ENCODE results near the gene NTHL1. TPM values are rescaled to one million over a fixed set of nuclear protein-coding genes. Genes with fewer than 3 reads are reported as not detected.

NTHL1 gene
- total RNA-seq, 2 experiments from 2014 or later = 34.5 to 34.8 TPM

- CTCF ChIA-PET = interaction anchor here (0.6 to 2.9 kb wide), 25 partner anchors 10 to 474 kb away, joined by 3 to 22 read pairs (median 4); partner anchors contain the start of genes GFER, NTHL1, PKD1 and RAB26
- POLR2A ChIA-PET = interaction anchor here (0.6 kb wide), 2 partner anchors 130 to 240 kb away, joined by 6 to 7 read pairs; no protein-coding TSS in a partner anchor
Observed at GRCh38 chr16:2023092-2024031, 24.3 kb downstream of the NTHL1 start.

- CTCF ChIA-PET = interaction anchor here (0.5 to 2.4 kb wide), 27 partner anchors 9 to 474 kb away, joined by 3 to 22 read pairs (median 3); partner anchors contain the start of genes GFER, NTHL1, PKD1 and RAB26
- POLR2A ChIA-PET = interaction anchor here (0.5 to 0.6 kb wide), 3 partner anchors 67 to 241 kb away, joined by 4 to 7 read pairs (median 6); no protein-coding TSS in a partner anchor
Observed at GRCh38 chr16:2022723-2023091, 24.9 kb downstream of the NTHL1 start.

- POLR2A ChIA-PET = no interaction called here
- CTCF ChIA-PET = interaction anchor here (0.7 to 2.2 kb wide), 6 partner anchors 16 to 126 kb away, joined by 3 to 12 read pairs (median 4); no protein-coding TSS in a partner anchor
Observed at GRCh38 chr16:2019921-2020831, 27.5 kb downstream of the NTHL1 start.

- CTCF ChIA-PET = interaction anchor here (0.7 to 2.2 kb wide), 4 partner anchors 15 to 121 kb away, joined by 3 to 12 read pairs (median 4); no protein-coding TSS in a partner anchor
- POLR2A ChIA-PET = no interaction called here
Observed at GRCh38 chr16:2019518-2019920, 28.1 kb downstream of the NTHL1 start, which contains the start of gene NPW. TSS of gene NPW (plus strand) at chr16:2019785.

GRCh38 chr16:2016407-2016922 lies 31.2 kb downstream of the NTHL1 start:
- ChIA-PET CTCF (interaction anchor here (0.9 to 1.9 kb wide), 5 partner anchors 13 to 198 kb away, joined by 3 to 14 read pairs (median 3); partner anchors contain the start of genes GFER and PGP), POLR2A (interaction anchor here (0.6 kb wide), 1 partner anchor 124 kb away, joined by 3 read pairs; no protein-coding TSS in a partner anchor)

GRCh38 chr16:2015947-2016208 lies 31.8 kb downstream of the NTHL1 start:
- ChIA-PET CTCF (interaction anchor here (1.3 to 1.9 kb wide), 3 partner anchors 12 to 198 kb away, joined by 3 to 14 read pairs (median 12); partner anchors contain the start of gene PGP), POLR2A (interaction anchor here (0.6 kb wide), 1 partner anchor 125 kb away, joined by 3 read pairs; no protein-coding TSS in a partner anchor)

GRCh38 chr16:2015117-2015946 lies 32.3 kb downstream of the NTHL1 start:
- ChIA-PET POLR2A (interaction anchor here (0.7 kb wide), 1 partner anchor 30 kb away, joined by 3 read pairs; no protein-coding TSS in a partner anchor), CTCF (interaction anchor here (1.1 to 1.3 kb wide), 2 partner anchors 125 to 199 kb away, joined by 3 to 6 read pairs; partner anchors contain the start of gene PGP)

- CTCF ChIA-PET = interaction anchor here (2.0 to 2.9 kb wide), 2 partner anchors 9 to 10 kb away, joined by 6 to 12 read pairs; no protein-coding TSS in a partner anchor
- POLR2A ChIA-PET = interaction anchor here (0.6 kb wide), 1 partner anchor 141 kb away, joined by 5 read pairs; no protein-coding TSS in a partner anchor
Observed at GRCh38 chr16:2013527-2013926, 34.1 kb downstream of the NTHL1 start.

- CTCF ChIA-PET = interaction anchor here (0.8 to 2.9 kb wide), 4 partner anchors 8 to 129 kb away, joined by 3 to 12 read pairs (median 5); no protein-coding TSS in a partner anchor
- POLR2A ChIA-PET = interaction anchor here (0.6 to 1.0 kb wide), 3 partner anchors 47 to 78 kb away, joined by 3 to 4 read pairs (median 3); partner anchors contain the start of gene RPS2
Observed at GRCh38 chr16:2011726-2012125, 35.9 kb downstream of the NTHL1 start.

- POLR2A ChIA-PET = no interaction called here
Observed at GRCh38 chr16:2009791-2010510, 37.7 kb downstream of the NTHL1 start, which contains the start of gene ZNF598. TSS of gene ZNF598 (minus strand) at chr16:2009821.

GRCh38 chr16:2009164-2009711 lies 38.4 kb downstream of the NTHL1 start:
- ChIA-PET POLR2A (interaction anchor here (0.6 to 1.5 kb wide), 3 partner anchors 13 to 303 kb away, joined by 3 to 7 read pairs (median 5); partner anchors contain the start of genes MAPK8IP3 and RPS2), CTCF (interaction anchor here (1.3 to 2.1 kb wide), 3 partner anchors 41 to 242 kb away, joined by 3 to 17 read pairs (median 5); partner anchors contain the start of gene ECI1)

More at GRCh38 chr16:2009791-2010510, 37.7 kb downstream of the NTHL1 start, which contains the start of gene ZNF598:
- CTCF ChIA-PET = interaction anchor here (0.6 kb wide), 1 partner anchor 13 kb away, joined by 3 read pairs; no protein-coding TSS in a partner anchor

GRCh38 chr16:2008631-2009163 lies 38.9 kb downstream of the NTHL1 start:
- POLR2A ChIA-PET = interaction anchor here (0.6 to 1.5 kb wide), 5 partner anchors 13 to 303 kb away, joined by 3 to 7 read pairs (median 5); partner anchors contain the start of genes MAPK8IP3, RPS2 and TRAF7
- CTCF ChIA-PET = interaction anchor here (1.2 to 2.1 kb wide), 4 partner anchors 42 to 243 kb away, joined by 3 to 17 read pairs (median 4); partner anchors contain the start of genes ECI1, NUBP2 and SPSB3

GRCh38 chr16:2008009-2008526 lies 39.6 kb downstream of the NTHL1 start:
- CTCF ChIA-PET = interaction anchor here (1.0 to 2.1 kb wide), 5 partner anchors 23 to 244 kb away, joined by 3 to 17 read pairs (median 4); partner anchors contain the start of genes ECI1, NUBP2 and SPSB3
- POLR2A ChIA-PET = interaction anchor here (0.6 to 1.5 kb wide), 4 partner anchors 12 to 147 kb away, joined by 3 to 7 read pairs (median 4); partner anchors contain the start of gene TRAF7

- POLR2A ChIA-PET = interaction anchor here (0.7 to 1.2 kb wide), 2 partner anchors 36 to 148 kb away, joined by 3 read pairs; partner anchors contain the start of gene TRAF7
Observed at GRCh38 chr16:2007081-2007836, 40.4 kb downstream of the NTHL1 start.

More at GRCh38 chr16:2007081-2007836, 40.4 kb downstream of the NTHL1 start:
- CTCF ChIA-PET = interaction anchor here (1.0 to 2.1 kb wide), 2 partner anchors 22 to 134 kb away, joined by 4 to 17 read pairs; no protein-coding TSS in a partner anchor

All from activated CD8-positive, alpha-beta memory T cell treated with anti-CD3 and anti-CD28 coated beads for 36 hours (primary cell).